Erythroblast (primary cell): ENCODE measurements around the gene URGCP.

Experiments
- GATA1 ChIP-seq: IDR thresholded peaks from 2 replicates; pipeline ENCODE4 v1.6.1; 2011; ENCODE audit warnings: low read depth, mild to moderate bottlenecking, control low read depth, low read length, moderate library complexity
- POLR2A ChIP-seq: IDR thresholded peaks from 2 replicates; pipeline ENCODE4 v1.6.1; 2011; ENCODE audit warnings: mild to moderate bottlenecking, low read length

- TF ChIP-seq POLR2A (no peak), GATA1 (no peak)
These were observed 61.7 kb downstream of the URGCP start for GRCh38 chr7:43844662-43845061.
